GM18517 (cell line): ENCODE results near the gene AVL9.
"Not testable (repeated sequence)": the region's sequence is repeated elsewhere in the genome, so short reads cannot be mapped to it uniquely, and the experiment has no call there.

Source experiments
- ATAC-seq: cut with Tn5 transposase; IDR thresholded peaks from one replicate; pipeline ENCODE4 v1.9.1; 2021; ENCODE audit warnings: mild to moderate bottlenecking, moderate library complexity; ENCODE audit not compliant: unreplicated experiment

The AVL9 gene

GRCh38 chr7:32586291-32587221 is 91.3 kb downstream of the AVL9 start:
- no peak for ATAC-seq

- ATAC-seq: no peak
Measured at GRCh38 chr7:32587411-32587948, 92.2 kb downstream of the AVL9 start.

- ATAC-seq: peak; percentile 57
Measured at GRCh38 chr7:32588657-32589056, 93.4 kb downstream of the AVL9 start.

GRCh38 chr7:32591938-32592337 is 96.6 kb downstream of the AVL9 start:
- ATAC-seq: no peak

- no peak for ATAC-seq
Measured at GRCh38 chr7:32592701-32593100, 97.4 kb downstream of the AVL9 start.

GRCh38 chr7:32594965-32595490 is 99.7 kb downstream of the AVL9 start:
- no peak for ATAC-seq

GRCh38 chr7:32601196-32601595 is 105.9 kb downstream of the AVL9 start:
- not testable (repeated sequence) for ATAC-seq

GRCh38 chr7:32602470-32602869 is 107.2 kb downstream of the AVL9 start:
- no peak for ATAC-seq

- not testable (repeated sequence) for ATAC-seq
Measured at GRCh38 chr7:32603492-32603891, 108.2 kb downstream of the AVL9 start.

- ATAC-seq: not testable (repeated sequence)
Measured at GRCh38 chr7:32604047-32604446, 108.8 kb downstream of the AVL9 start.

GRCh38 chr7:32605032-32605431 is 109.7 kb downstream of the AVL9 start:
- no peak for ATAC-seq

- ATAC-seq: no peak
Measured at GRCh38 chr7:32609463-32609862, 114.2 kb downstream of the AVL9 start.

- ATAC-seq: no peak
Measured at GRCh38 chr7:32611201-32612099, 116.2 kb downstream of the AVL9 start.

GRCh38 chr7:32616625-32617024 is 121.3 kb downstream of the AVL9 start:
- ATAC-seq: no peak

GRCh38 chr7:32618470-32618869 is 123.2 kb downstream of the AVL9 start:
- ATAC-seq: no peak

GRCh38 chr7:32618987-32619386 is 123.7 kb downstream of the AVL9 start:
- no peak for ATAC-seq

- not testable (repeated sequence) for ATAC-seq
Measured at GRCh38 chr7:32619416-32619815, 124.1 kb downstream of the AVL9 start.

- no peak for ATAC-seq
Measured at GRCh38 chr7:32631021-32631420, 135.7 kb downstream of the AVL9 start.

- not testable (repeated sequence) for ATAC-seq
Measured at GRCh38 chr7:32631590-32632497, 136.6 kb downstream of the AVL9 start.

GRCh38 chr7:32633446-32633845 is 138.2 kb downstream of the AVL9 start:
- not testable (repeated sequence) for ATAC-seq
